GM19397 (cell line): ENCODE measurements around the gene ZNF536.

Experiments
- ATAC-seq: cut with Tn5 transposase; IDR thresholded peaks from one replicate; pipeline ENCODE4 v1.9.1; 2021; ENCODE audit warnings: mild to moderate bottlenecking, moderate library complexity; ENCODE audit not compliant: unreplicated experiment

Gene ZNF536

DNA sequence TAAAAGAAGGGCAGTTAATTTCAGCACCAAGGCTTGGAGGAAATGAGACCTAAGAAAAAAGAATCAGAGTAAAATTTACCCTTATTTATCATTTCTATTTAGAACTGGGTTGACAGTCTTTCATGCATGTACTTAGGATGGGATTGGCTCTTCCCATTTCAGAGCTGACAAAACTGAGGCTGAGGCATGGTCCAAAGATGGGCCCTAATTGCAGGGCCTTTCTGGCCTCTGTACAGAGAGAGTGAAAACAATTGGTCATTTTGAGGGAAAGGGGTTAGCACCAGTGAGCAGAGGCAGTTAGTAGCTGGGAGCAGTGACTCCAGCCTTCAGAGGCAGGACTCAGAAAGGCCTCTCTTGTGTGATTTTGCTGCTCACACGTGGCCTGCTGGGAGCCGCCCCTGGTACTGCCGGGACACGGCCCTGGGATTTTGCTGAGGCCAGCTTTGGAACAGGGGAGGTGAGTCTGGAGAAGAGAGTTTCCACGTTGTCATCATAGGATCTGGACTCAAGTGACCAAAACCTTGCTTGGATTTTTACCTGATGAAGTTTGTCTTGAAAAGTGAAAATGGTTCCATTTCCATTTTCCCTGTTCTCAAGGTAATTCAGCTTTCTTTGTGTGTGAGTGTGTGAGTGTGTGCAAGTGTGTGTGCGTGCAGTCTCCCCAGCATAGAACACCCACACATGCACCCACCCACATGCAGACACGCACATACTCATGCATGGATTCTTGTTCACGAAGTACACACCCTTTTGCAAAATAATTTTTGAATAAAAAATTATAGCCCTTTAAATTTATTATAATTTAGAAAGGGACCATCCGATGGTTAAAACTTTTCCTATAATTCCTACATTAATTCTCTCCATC, at the start of gene ZNF536:
Gene ZNF536 (plus strand): TSS at position 425 of the 865 bp plus-strand sequence. CDS start 71,179 bp downstream, outside the sequence.
- no peak for ATAC-seq

DNA sequence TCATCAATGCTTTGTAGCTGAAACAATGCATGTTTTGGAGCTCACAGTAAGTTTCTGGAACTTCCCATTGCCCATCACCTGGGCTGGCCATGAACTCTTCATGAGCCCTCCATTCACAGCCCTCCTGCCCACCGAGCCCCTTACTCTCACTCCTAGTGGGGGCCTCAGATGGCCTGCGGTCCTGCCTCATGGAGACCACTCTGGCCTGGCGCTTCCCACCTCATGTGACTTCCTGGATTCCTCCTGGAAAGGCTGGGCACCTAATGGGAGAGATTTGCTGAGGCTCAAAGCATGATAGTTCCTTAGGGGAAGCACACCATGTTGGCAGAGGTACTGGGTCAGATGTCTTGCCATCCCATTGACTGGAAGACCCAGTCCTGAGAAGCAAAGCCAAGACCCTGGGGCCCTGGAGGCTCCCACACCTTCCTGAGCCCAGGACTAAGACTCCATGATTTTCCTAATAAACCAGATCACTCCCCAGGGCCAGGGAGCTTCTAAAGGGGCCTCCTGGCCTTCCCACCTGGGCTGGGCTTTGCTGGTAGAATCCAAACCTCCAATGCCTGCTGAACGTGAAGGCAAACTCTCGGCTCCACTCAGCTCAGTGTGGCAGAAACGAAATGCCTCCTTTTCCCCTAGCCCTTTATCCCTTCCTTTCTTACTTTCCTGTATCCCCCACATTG, 49.4 kb upstream of the ZNF536 start:
- ATAC-seq = no peak

DNA sequence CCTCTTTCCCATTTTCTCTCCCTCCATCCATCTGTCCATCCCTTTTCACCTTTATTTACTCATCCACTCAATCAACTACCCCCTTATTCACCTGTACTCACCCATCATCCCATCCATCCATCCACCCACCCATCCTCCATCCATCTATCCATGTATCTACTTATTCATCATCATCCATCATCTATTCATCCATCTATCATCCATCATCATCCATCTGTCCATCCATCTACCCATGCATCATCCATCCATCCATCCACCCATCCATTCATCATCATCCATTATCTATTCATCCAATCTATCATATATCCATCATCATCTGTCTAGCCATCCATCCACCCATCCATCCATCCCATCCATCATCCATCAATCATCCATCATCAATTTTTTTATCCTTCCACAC, 48.3 kb upstream of the ZNF536 start:
- no peak for ATAC-seq

DNA sequence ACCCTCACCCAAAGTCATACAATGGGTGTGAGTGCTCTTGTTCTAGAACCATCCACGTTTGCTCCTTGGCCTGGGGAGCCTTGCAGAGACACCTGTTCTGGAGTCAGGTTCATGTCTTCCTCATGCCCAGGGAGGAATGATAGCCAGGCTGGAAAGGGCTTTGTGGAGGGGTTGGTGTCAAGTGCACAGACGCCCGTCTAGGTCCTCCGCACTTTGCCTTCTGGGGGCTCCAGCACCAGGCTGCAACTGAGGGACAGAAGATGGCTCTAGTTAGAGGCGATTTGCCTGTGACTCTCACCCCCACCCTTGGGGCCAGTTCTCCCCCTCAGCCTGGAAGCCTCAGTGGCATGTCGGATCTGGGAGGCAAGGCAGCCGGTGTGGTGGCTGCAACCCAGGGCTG, 47.2 kb upstream of the ZNF536 start:
- no peak for ATAC-seq

DNA sequence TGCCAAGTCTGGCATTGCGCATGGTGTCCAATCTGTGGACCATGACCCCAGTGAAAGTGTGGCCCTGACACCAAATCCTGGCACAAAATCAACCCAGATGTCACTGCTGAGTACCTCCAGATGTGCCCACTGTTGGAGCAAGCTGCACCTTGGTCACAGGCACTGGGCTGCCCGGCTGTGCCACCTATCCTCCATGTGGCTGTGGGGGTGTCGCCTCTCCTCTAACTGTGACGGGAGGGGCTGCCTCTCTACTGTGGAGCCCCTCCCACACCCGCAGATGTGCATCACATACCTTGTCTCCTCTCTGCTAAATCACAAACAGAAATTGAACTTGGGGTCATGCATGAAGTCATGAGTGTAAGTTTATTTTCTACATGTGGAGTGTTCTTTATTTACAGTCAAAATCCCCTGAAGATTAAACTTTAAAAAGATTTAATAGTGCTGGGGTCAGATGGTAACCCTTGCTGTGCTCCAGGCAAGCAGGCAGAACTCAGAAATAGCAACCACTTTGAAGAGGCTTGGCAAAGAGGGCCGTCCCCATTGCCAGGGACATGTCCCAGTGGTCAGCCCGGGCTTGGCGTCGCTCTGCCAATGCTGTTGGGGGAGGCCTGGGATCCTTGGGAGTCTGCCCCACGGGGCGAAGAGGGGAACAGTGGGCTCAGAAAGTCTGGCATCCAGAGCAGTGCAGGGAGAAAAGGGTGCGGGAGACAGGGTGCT, 46.4 kb upstream of the ZNF536 start:
- ATAC-seq = no peak

DNA sequence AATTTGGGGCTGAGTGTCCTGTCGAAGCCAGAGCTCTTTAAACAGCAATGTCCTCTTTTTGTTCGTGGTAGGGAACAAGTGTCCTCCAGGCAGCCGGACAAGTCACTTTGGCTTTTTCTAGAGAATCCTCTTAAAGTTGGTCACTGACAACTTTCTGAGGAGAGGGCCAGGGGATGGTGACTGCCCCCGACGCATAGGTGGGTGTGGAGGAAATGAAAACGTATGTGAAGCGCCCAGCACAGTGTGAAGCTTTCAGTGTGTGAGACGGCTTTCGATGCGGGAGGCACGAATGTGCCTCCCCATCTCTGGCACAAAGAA, 45.8 kb upstream of the ZNF536 start:
- ATAC-seq = no peak

DNA sequence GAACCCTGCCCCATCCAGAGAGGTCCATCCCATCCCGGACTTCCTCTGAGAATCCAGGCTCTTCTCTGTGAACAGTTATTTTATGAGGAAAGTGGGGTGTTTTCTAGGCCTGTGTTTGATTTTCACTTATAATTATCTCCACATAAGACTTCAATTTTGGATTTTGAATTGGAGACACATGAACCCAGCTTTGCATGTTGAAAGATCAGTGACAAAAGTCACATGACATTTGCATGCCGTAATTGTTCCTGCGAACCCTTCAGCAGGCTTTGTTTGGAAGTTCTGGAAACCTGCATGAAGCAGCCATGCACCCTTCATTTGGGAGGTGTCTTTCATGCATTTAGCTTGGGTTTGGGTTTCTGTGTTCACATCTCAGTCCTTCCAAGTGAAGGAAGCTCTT, 44.9 kb upstream of the ZNF536 start:
- no peak for ATAC-seq

DNA sequence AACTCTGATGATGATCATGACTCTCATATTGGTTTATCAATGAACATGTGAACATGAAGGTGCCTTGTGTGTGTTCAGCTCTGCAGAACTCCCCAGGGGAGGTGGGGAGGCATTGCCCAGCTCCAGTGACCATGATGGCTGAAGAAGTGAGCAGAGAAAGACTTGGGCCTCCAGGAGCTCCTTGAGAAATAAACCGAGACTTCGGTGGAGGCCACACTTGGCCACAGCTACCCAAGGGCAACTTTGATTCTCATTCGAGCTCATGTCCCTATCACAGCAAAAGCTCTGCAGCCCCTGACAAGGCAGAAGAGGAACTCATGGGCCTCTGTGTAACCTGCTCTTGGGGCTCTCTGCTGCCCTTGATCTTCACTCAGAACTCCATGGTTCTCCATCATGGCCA, 44.1 kb upstream of the ZNF536 start:
- ATAC-seq = no peak

DNA sequence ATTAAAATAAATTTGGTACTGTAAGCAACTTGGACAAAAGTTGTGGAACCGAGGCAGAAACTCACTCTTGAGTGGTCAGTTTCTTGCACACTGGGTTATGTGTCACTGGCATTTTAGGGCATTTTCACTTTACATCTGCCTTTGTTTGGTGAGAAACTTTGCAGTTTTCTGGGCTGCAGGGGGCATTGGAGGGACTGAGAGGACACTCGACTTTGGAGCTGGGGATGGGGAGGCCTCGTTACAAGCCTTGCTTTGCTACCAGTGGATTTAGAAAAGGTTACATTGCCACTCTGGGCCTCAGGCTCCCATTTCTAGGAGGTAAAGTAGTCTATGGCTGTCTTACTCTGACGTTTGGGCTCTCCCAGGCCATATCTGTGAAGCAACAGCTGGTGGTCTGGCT, 41.9 kb upstream of the ZNF536 start:
- no peak for ATAC-seq

DNA sequence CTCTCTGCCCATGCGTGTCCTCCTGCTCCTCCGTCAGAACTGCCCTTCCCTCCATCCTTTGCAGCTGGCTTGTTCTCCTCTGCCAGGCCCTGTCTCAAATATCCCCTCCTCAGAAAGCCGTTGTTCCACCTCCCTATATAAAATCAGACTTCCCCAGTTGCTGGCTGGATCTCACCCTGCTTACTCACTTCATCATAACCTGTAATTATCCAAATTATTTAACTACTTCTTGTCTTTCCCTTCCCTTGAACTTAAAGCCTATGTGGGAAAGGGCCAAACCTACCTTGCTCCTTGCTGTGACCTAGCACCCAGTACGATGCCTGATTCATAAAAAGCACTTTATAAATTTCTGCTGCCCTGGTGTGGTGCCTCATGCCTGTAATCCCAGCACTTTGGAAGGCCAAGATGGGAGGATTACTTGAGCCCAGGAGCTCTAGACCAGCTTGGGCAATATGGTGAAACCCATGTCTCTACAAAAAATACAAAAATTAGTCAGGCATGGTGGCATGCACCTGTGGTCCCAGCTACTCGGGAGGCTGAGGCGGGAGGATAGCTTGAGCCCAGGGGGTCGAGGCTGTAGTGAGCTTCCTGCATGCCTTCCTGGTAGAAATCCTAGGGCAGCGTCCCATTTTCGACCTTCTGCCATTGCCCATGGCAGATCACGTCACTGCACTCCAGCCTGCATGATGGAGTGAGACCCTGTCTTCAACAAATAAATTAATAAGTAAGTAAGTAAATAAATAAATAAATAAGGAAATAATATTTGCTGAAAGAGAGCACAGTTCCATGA, 39.5 kb upstream of the ZNF536 start:
- ATAC-seq = no peak

DNA sequence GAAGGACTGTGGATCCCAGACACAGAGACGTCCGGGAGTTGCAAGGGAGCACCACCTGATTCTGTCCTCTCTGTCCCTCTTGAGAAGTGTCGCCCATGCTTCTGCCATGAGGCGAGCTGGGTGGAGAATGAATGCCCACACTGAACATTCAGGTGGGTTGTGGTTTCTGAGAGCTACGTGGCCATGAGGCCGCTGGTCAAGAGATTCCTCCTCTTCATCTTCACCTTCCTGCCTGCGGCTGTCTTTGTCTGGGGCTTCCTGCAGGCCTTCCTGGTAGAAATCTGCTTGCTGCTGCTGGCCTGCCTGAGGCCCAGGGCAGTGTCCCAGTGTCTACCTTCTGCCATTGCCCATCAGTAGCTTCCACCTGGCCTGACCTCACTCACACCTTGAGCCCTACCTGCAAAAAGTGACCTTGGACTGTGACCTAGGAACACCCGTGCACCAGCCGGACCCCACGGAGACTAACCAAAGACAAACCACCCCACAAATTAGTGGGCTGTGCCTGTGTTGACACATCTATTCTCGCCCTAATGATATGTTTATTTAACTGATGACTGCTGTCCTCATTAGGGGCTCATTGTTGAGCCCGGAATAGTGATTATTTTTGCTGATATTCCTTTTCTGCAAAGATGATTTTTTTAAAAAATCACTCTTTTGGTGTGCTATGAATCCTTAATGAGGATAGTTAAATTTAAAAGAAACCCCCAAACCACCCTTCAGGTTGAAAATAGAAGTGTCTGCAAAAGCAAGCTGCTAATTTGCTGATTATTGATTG, 38.7 kb upstream of the ZNF536 start:
- no peak for ATAC-seq

DNA sequence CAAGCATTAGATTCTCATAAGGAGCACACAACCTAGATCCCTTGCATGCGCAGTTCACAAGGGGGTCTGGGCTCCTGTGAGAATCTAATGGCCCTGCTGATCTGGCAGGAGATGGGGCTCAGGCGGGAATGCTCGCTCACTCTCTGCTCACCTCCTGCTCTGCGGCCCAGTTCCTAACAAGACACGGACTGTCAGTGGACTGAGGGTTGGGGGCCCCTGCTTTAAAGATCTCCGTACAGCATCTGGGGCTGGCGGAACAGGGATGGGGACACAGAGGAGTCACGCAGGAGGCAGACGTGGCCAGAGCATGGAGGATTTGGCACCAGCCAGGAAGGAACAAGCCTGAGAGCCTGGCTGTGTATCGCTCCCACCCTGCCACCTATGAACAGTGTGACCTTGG, 37.3 kb upstream of the ZNF536 start:
- ATAC-seq = no peak

DNA sequence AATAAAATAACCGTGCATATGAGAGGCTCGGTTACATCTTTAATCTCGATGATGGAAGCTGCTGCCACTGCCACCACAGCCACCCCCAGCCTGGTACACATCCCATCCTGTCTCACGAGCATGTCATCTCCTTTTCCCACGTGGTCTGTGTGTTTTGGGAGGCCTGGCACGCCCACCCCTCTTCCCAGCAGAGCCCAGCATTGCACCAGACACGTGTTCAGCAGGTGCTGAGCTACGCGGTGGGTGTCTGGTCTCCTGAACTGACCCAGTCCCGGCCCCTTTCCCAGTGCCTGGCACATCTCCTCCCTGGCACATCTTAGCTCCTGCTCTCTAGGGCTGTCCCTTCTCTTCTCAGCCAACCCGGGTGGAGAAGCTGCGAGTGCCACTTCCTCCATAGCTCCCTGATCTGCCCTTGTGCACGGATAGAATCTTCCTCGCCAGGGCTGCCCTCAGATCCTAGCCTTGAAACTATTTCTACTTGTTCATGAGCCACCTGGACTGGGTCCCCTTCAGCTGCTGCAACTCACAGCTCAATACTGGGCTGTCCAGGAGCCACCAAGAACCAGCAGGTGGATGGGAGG, 36.8 kb upstream of the ZNF536 start:
- ATAC-seq = no peak

DNA sequence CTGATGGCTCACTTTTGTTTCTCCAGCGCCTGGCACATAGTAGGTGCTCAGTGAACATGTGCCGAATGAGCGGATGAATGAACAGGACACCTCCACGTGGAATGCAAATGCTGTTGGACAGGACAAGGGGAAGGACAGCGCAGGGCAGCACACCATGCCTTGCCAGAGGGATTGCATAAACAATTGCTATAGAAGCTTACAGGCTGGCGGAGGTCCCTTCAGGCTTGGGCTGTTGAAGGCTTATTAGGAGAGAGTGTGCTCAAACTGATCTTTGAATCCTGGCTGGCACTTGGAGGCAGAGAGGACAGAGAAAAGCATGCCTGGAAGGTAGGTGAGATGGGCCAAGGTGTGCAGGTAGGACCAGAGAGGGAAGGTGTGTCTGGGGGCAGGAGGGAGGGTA, 35.9 kb upstream of the ZNF536 start:
- no peak for ATAC-seq

DNA sequence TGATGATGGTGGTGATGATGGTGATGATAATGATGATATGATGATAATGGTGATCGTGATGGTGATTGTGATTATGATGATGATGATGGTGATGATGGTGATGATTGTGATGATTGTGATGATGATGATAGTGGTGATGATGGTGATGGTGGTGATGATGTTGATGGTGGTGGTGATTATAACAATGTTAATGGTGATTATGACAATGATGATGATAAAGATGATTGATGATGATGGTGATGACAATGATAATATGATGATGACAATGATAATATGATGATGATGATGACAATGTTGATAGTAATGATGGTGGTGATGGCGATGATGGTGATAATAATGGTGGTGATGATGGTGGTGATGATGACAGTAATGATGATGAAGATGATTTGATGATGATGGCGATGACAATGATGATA, 34.1 kb upstream of the ZNF536 start:
- no peak for ATAC-seq

DNA sequence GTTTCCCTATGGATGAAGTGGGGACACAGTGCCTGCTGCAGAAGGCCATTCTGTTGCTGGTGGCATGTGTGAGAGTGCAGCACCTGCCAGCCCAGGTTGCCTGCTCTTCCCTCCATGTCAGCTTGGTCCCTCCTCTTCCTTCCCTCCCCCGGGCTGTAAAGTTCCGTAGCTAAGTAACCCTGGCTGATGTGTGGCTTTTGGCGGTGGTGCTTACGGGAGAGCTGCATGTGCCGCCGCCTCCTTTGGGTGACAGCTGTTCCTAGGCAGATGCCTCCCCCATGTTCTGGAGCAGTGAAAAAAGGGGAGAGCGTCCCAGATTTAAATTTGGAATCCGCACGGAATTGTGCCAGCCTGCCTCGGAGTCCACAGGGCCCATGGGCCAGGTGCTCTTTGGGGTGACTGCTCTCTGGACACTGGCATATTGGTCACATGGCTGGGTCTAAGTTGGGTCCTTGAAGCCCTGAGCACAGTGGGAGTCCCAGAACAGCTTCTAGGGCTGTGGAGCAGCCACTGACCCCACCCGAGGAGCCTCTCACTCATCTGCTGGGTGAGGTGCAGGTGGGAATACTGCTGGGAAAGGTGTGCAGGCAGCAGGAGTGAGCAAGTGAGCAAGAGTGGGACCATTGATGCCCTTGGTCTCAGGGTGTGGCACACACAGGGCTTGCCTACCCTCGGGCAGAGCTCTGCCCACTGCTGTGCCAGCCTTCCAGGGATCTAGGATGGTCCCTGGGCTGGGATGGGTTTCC, 33.1 kb upstream of the ZNF536 start:
- ATAC-seq = no peak

DNA sequence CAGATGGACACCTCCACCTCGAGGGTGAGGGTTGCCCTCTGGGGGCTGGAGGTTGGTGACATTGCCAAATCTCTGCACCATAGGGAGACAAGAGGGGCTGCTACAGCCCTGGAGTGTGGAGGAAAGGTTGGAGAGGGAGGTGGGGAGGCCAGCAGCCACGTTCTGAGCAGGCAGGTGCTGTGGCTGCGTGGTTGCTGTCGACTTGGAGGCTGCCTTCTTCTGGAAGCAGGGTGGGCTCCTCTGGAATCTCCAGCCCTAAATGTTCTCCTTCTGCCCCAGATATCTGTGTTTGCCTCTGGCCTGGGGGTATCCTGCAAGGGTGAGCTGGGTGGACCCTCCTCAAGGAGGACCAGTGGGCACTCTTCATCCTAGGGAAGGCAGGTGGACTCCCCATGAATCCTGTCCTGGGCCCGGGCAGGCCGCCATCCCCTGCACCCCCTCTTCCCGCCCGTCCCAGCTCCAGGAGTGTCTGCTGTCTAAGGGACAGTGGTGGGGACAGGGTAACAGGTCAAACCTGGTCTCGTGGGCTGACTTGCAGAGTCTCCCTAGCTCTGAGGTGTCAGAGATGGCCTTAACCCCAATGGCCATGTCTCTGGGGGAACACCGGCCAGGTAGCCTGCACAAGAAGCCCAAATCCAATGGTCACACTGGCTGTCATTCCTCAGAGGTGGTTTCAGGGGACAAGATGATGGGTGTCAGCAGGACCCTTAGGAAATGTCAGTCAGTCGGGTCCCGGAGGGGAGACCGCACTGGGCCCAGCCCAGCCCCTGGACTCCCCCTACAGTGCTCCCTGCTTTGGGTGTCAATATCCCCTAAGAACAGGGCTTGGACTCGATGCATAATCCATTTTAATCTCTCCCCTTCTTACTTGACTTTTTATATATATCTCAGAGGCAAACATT, 32.3 kb upstream of the ZNF536 start:
- no peak for ATAC-seq
